H9 (cell line): ENCODE results near the gene ZDHHC11. TPM values are rescaled to one million over a fixed set of nuclear protein-coding genes. Genes with fewer than 3 reads are reported as not detected.
"Not testable (repeated sequence)": the region's sequence is repeated elsewhere in the genome, so short reads cannot be mapped to it uniquely, and the experiment has no call there.

Experiments
- DNase-seq: peaks from one replicate; pipeline ENCODE4 v3.0.0-alpha.2; 2017
- H2AFZ ChIP-seq: one replicate; pipeline ENCODE4 v1.6.1; 2013; ENCODE audit warnings: mild to moderate bottlenecking, low read length, control low read depth, moderate library complexity
- H2AK5ac ChIP-seq: 2 replicates; pipeline ENCODE4 v1.6.1; 2013; ENCODE audit warnings: low read length, control low read depth, mixed read lengths; ENCODE audit not compliant: insufficient read length
- H2BK120ac ChIP-seq: one replicate; pipeline ENCODE4 v1.6.1; 2013; ENCODE audit warnings: low read depth, mild to moderate bottlenecking, low read length, control low read depth, inconsistent platforms; ENCODE audit not compliant: poor library complexity, severe bottlenecking
- H2BK12ac ChIP-seq: 2 replicates; pipeline ENCODE4 v1.6.1; 2013; ENCODE audit warnings: low read length, control low read depth, mixed read lengths, low read depth; ENCODE audit not compliant: insufficient read length
- H2BK15ac ChIP-seq: 2 replicates; pipeline ENCODE4 v1.6.1; 2013; ENCODE audit warnings: low read depth, low read length, control low read depth
- H2BK20ac ChIP-seq: one replicate; pipeline ENCODE4 v1.6.1; 2013; ENCODE audit warnings: low read depth, mild to moderate bottlenecking, low read length, control low read depth, inconsistent platforms; ENCODE audit not compliant: poor library complexity, severe bottlenecking
- H2BK5ac ChIP-seq: 2 replicates; pipeline ENCODE4 v1.6.1; 2013; ENCODE audit warnings: low read length, control low read depth, mixed read lengths; ENCODE audit not compliant: insufficient read length
- H3K14ac ChIP-seq: 2 replicates; pipeline ENCODE4 v1.6.1; 2013; ENCODE audit warnings: low read length, control low read depth; ENCODE audit not compliant: insufficient read depth
- H3K18ac ChIP-seq: 2 replicates; pipeline ENCODE4 v1.6.1; 2013; ENCODE audit warnings: low read depth, mild to moderate bottlenecking, mixed read lengths, low read length, control low read depth; ENCODE audit not compliant: insufficient read length
- H3K23ac ChIP-seq: 2 replicates; pipeline ENCODE4 v1.6.1; 2013; ENCODE audit warnings: low read length, control low read depth, mixed read lengths, low read depth; ENCODE audit not compliant: insufficient read length
- H3K23me2 ChIP-seq: 2 replicates; pipeline ENCODE4 v1.6.1; 2013; ENCODE audit warnings: low read depth, mild to moderate bottlenecking, mixed read lengths, low read length, control low read depth; ENCODE audit not compliant: insufficient read length, poor library complexity, severe bottlenecking
- H3K27ac ChIP-seq: 2 replicates; pipeline ENCODE4 v1.5.1; 2013; ENCODE audit warnings: low read length, control low read depth, mixed read lengths, low read depth; ENCODE audit not compliant: insufficient read length
- H3K27me3 ChIP-seq: 2 replicates; pipeline ENCODE4 v1.6.1; 2013; ENCODE audit warnings: low read length, control low read depth, inconsistent platforms; ENCODE audit not compliant: insufficient read depth
- H3K4ac ChIP-seq: 2 replicates; pipeline ENCODE4 v1.6.1; 2013; ENCODE audit warnings: low read depth, mild to moderate bottlenecking, control low read depth, inconsistent platforms, low read length, moderate library complexity
- H3K4me1 ChIP-seq: 2 replicates; pipeline ENCODE4 v1.6.1; 2013; ENCODE audit warnings: low read length, control low read depth, inconsistent platforms; ENCODE audit not compliant: insufficient read depth
- H3K4me2 ChIP-seq: 2 replicates; pipeline ENCODE4 v1.6.1; 2013; ENCODE audit warnings: low read length, control low read depth, mixed read lengths; ENCODE audit not compliant: insufficient read length, insufficient read depth
- H3K56ac ChIP-seq: 2 replicates; pipeline ENCODE4 v1.6.1; 2013; ENCODE audit warnings: low read depth, mild to moderate bottlenecking, mixed read lengths, low read length, control low read depth; ENCODE audit not compliant: insufficient read length
- H3K79me1 ChIP-seq: 2 replicates; pipeline ENCODE4 v1.6.1; 2013; ENCODE audit warnings: low read depth, mild to moderate bottlenecking, moderate library complexity, low read length, control low read depth, inconsistent platforms; ENCODE audit not compliant: insufficient read depth, poor library complexity, severe bottlenecking
- H3K79me2 ChIP-seq: 2 replicates; pipeline ENCODE4 v1.6.1; 2013; ENCODE audit warnings: low read length, control low read depth, inconsistent platforms; ENCODE audit not compliant: insufficient read depth
- H3K9ac ChIP-seq: 2 replicates; pipeline ENCODE4 v1.6.1; 2013; ENCODE audit warnings: low read length, control low read depth, mixed read lengths; ENCODE audit not compliant: insufficient read length; ENCODE audit errors: extremely low read depth
- H3K9me3 ChIP-seq: one replicate; pipeline ENCODE4 v1.6.1; 2013; ENCODE audit warnings: low read depth, low read length, inconsistent platforms; ENCODE audit not compliant: control insufficient read depth
- H3T11ph ChIP-seq: one replicate; pipeline ENCODE4 v1.6.1; 2013; ENCODE audit warnings: mild to moderate bottlenecking, low read length, control low read depth, inconsistent platforms
- H4K20me1 ChIP-seq: one replicate; pipeline ENCODE4 v1.6.1; 2013; ENCODE audit not compliant: control insufficient read depth, insufficient read length, insufficient read depth
- H4K5ac ChIP-seq: 2 replicates; pipeline ENCODE4 v1.6.1; 2013; ENCODE audit warnings: low read depth, mild to moderate bottlenecking, mixed read lengths, low read length, control low read depth; ENCODE audit not compliant: insufficient read length
- H4K8ac ChIP-seq: replicated peaks from 2 replicates; pipeline ENCODE4 v1.6.1; 2013; ENCODE audit warnings: low read length, control low read depth, mixed read lengths, low read depth; ENCODE audit not compliant: insufficient read length
- H4K91ac ChIP-seq: 2 replicates; pipeline ENCODE4 v1.6.1; 2013; ENCODE audit warnings: low read depth, mild to moderate bottlenecking, moderate library complexity, mixed read lengths, low read length, control low read depth; ENCODE audit not compliant: insufficient read length
- H3K27ac Mint-ChIP-seq, 3 experiments: 2 replicates in 2 of 3; 3 replicates in 1 of 3; pipeline ENCODE4 v1.8.0; 2020 to 2021; ENCODE audit warnings: mixed read lengths in 3 of 3, mild to moderate bottlenecking in 1 of 3, moderate library complexity in 1 of 3
- H3K27me3 Mint-ChIP-seq: 2 replicates; pipeline ENCODE4 v1.8.0; 2021; ENCODE audit warnings: low read depth, mild to moderate bottlenecking, moderate library complexity, mixed read lengths
- H3K36me3 Mint-ChIP-seq, 3 experiments: 2 replicates in 2 of 3; 3 replicates in 1 of 3; pipeline ENCODE4 v1.8.0; 2020 to 2021; ENCODE audit warnings: low read depth in 3 of 3, mixed read lengths in 3 of 3; ENCODE audit not compliant: insufficient read depth in 1 of 3
- H3K4me1 Mint-ChIP-seq, 2 experiments: 2 replicates each; pipeline ENCODE4 v1.8.0; 2020; ENCODE audit warnings: mixed read lengths in 2 of 2
- H3K4me3 Mint-ChIP-seq, 2 experiments: 2 replicates in 1 of 2; 3 replicates in 1 of 2; pipeline ENCODE4 v1.8.0; 2020 to 2021; ENCODE audit warnings: mild to moderate bottlenecking in 2 of 2, mixed read lengths in 2 of 2, moderate library complexity in 1 of 2
- H3K9me3 Mint-ChIP-seq, 2 experiments: 2 replicates in 1 of 2; 3 replicates in 1 of 2; pipeline ENCODE4 v1.8.0; 2020; ENCODE audit warnings: mild to moderate bottlenecking in 2 of 2, mixed read lengths in 2 of 2, moderate library complexity in 1 of 2
- WGBS: extraction: QIAGEN DNeasy Blood & Tissue Kit; methylation state at CpG from one replicate; pipeline ENCODE4 v1.1.7; 2013; ENCODE audit warnings: missing lambda C conversion rate, low lambda C conversion rate, mixed read lengths; ENCODE audit not compliant: insufficient read length; ENCODE audit errors: extremely low coverage; 5-methylcytosine and 5-hydroxymethylcytosine counted together
- total RNA-seq: library from RNA; stranded (reverse); gene quantifications from 2 replicates; pipeline ENCODE4 v1.2.1, GENCODE V29; 2021
- TF ChIP-seq, protein P1 (sequence below): fragments of 200-600 bp; sonication (generic); conservative IDR thresholded peaks from 3 replicates; pipeline ENCODE4 v1.8.0; 2021; ENCODE audit warnings: antibody characterized with exemption, mild to moderate bottlenecking

ZDHHC11 gene
- total RNA-seq, 1 experiment from 2014 or later: 37.6 TPM

DNA sequence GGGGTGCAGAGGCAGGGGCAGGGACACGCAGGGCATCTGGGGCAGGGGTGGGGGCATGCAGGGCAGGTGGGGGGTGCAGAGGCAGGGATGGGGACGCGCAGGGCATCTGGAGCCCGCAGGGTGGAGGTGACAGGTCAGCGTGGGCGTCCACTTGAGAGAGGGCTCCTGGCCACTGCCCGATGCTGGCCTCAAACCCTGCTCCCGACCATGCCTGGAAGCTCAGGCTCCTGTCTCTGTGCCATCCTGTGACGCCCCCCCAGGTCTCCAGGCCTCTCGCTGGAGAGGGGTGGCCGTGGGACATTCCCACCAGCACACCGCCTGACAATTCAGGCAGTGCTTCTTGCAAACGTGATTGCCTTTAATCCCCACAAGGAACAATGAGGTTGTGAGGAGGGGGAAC lies 99.3 kb downstream of the ZDHHC11 start:
- no peak overlapping the region for H3T11ph ChIP-seq
- no peak overlapping the region for H4K8ac ChIP-seq
- Mint-ChIP-seq H3K27me3 (peaks cover 8% of the 10 kb centered on the region), H3K4me3 (no peak overlapping the region), H3K36me3 (no peaks in the 10 kb centered on the region), H3K9me3 (no peaks in the 10 kb centered on the region), H3K27ac (no peak overlapping the region), H3K4me1 (no peaks in the 10 kb centered on the region)
- no peak overlapping the region for H2BK20ac ChIP-seq
- H3K4me1 ChIP-seq: no peaks in the 10 kb centered on the region
- no peak overlapping the region for H2BK12ac ChIP-seq
- H3K27ac ChIP-seq: no peak overlapping the region
- H2AFZ ChIP-seq: no peak overlapping the region
- H3K18ac ChIP-seq: no peak overlapping the region
- H2BK5ac ChIP-seq: no peak overlapping the region
- no peak overlapping the region for H4K5ac ChIP-seq
- H3K23ac ChIP-seq: no peak overlapping the region
- H3K79me2 ChIP-seq: no peaks in the 10 kb centered on the region
- H4K20me1 ChIP-seq: no peaks in the 10 kb centered on the region
- no peak for DNase-seq
- H2BK15ac ChIP-seq: no peak overlapping the region
- H3K27me3 ChIP-seq: no peaks in the 10 kb centered on the region
- H3K4ac ChIP-seq: no peak overlapping the region
- no peak overlapping the region for H2AK5ac ChIP-seq
- H3K9me3 ChIP-seq: no peaks in the 10 kb centered on the region
- H4K91ac ChIP-seq: no peak overlapping the region
- TF ChIP-seq, protein P1, sequence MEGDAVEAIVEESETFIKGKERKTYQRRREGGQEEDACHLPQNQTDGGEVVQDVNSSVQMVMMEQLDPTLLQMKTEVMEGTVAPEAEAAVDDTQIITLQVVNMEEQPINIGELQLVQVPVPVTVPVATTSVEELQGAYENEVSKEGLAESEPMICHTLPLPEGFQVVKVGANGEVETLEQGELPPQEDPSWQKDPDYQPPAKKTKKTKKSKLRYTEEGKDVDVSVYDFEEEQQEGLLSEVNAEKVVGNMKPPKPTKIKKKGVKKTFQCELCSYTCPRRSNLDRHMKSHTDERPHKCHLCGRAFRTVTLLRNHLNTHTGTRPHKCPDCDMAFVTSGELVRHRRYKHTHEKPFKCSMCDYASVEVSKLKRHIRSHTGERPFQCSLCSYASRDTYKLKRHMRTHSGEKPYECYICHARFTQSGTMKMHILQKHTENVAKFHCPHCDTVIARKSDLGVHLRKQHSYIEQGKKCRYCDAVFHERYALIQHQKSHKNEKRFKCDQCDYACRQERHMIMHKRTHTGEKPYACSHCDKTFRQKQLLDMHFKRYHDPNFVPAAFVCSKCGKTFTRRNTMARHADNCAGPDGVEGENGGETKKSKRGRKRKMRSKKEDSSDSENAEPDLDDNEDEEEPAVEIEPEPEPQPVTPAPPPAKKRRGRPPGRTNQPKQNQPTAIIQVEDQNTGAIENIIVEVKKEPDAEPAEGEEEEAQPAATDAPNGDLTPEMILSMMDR: no peak
- no CpG with 5 or more reads among the region's 13 CpGs for WGBS
- no peaks in the 10 kb centered on the region for H3K23me2 ChIP-seq
- no peak overlapping the region for H3K9ac ChIP-seq
- no peak overlapping the region for H2BK120ac ChIP-seq
- no peak overlapping the region for H3K56ac ChIP-seq
- no peaks in the 10 kb centered on the region for H3K79me1 ChIP-seq
- no peak overlapping the region for H3K4me2 ChIP-seq
- H3K14ac ChIP-seq: no peak overlapping the region

GRCh38 chr5:750226-750625 lies 100.6 kb downstream of the ZDHHC11 start:
- H3T11ph ChIP-seq, H4K91ac ChIP-seq, H3K18ac ChIP-seq, H4K5ac ChIP-seq, H3K79me2 ChIP-seq, H2AK5ac ChIP-seq, H3K27me3 ChIP-seq, H3K56ac ChIP-seq, H3K36me3 Mint-ChIP-seq, H2BK12ac ChIP-seq, H3K4me1 Mint-ChIP-seq, H2BK120ac ChIP-seq, H3K14ac ChIP-seq, H3K4me2 ChIP-seq, H3K27ac Mint-ChIP-seq, H3K4me3 Mint-ChIP-seq, H3K9me3 ChIP-seq, H2BK15ac ChIP-seq, H3K9me3 Mint-ChIP-seq, H3K9ac ChIP-seq, H4K20me1 ChIP-seq, H3K4me1 ChIP-seq, H3K23ac ChIP-seq, H3K4ac ChIP-seq, H3K79me1 ChIP-seq, H3K27me3 Mint-ChIP-seq, H2BK5ac ChIP-seq, H3K27ac ChIP-seq, H2BK20ac ChIP-seq, H2AFZ ChIP-seq, H4K8ac ChIP-seq, H3K23me2 ChIP-seq: not testable (repeated sequence)
- DNase-seq: peak; percentile 12
- no CpG with 5 or more reads among the region's 19 CpGs for WGBS
